ENCODE results near the gene FRMPD2.

The FRMPD2 gene

DNA sequence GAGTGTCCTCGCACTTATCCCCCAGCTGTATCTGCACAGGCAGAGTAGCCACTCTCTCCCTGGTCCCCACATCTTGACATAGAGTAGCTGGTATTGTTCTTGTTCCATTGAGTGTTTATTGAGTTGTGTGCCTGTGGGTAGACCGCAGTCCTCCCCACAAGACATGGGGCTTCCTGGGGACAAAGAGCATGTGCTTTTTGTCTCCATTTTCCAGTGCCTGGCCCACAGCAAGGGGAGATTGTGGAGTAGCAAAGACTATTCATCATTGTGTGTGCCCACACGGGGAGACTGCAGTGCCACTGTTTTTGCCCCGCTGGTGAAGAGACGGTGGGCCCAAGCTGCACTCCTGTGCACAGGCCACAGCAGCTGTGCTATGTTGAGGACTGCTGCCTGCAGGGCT lies 63.5 kb downstream of the FRMPD2 start:
- no peak overlapping the region for H3K4me3 ChIP-seq (ENCODE audit: control insufficient read depth, low read depth, low read length)
- no peak for TF ChIP-seq CTCF (IDR thresholded peaks at IDR 0.05; ENCODE audit: control insufficient read depth, insufficient read depth, low read depth, low read length, missing control alignments)
- no peak for DNase-seq (ENCODE audit: low read depth)

- DNase-seq (ENCODE audit: low read depth) = no peak
- TF ChIP-seq CTCF (IDR thresholded peaks at IDR 0.05; ENCODE audit: control insufficient read depth, insufficient read depth, low read depth, low read length, missing control alignments) = no peak
- H3K4me3 ChIP-seq (ENCODE audit: control insufficient read depth, low read depth, low read length) = no peak overlapping the region
Observed at GRCh38 chr10:48210391-48210790, 64.1 kb downstream of the FRMPD2 start.

- TF ChIP-seq CTCF (IDR thresholded peaks at IDR 0.05; ENCODE audit: control insufficient read depth, insufficient read depth, low read depth, low read length, missing control alignments) = no peak
- DNase-seq (ENCODE audit: low read depth) = no peak
- H3K4me3 ChIP-seq (ENCODE audit: control insufficient read depth, low read depth, low read length) = no peak overlapping the region
Observed at GRCh38 chr10:48209241-48209640, 65.3 kb downstream of the FRMPD2 start.

GRCh38 chr10:48207853-48208252 lies 66.6 kb downstream of the FRMPD2 start:
- no peak for DNase-seq (ENCODE audit: low read depth)
- TF ChIP-seq CTCF (IDR thresholded peaks at IDR 0.05; ENCODE audit: control insufficient read depth, insufficient read depth, low read depth, low read length, missing control alignments) = no peak

GRCh38 chr10:48206482-48207250 lies 67.8 kb downstream of the FRMPD2 start:
- H3K4me3 ChIP-seq (ENCODE audit: control insufficient read depth, low read depth, low read length) = no peak overlapping the region
- DNase-seq (ENCODE audit: low read depth) = no peak
- no peak for TF ChIP-seq CTCF (IDR thresholded peaks at IDR 0.05; ENCODE audit: control insufficient read depth, insufficient read depth, low read depth, low read length, missing control alignments)

More at GRCh38 chr10:48207853-48208252, 66.6 kb downstream of the FRMPD2 start:
- H3K4me3 ChIP-seq (ENCODE audit: control insufficient read depth, low read depth, low read length) = no peak overlapping the region

DNA sequence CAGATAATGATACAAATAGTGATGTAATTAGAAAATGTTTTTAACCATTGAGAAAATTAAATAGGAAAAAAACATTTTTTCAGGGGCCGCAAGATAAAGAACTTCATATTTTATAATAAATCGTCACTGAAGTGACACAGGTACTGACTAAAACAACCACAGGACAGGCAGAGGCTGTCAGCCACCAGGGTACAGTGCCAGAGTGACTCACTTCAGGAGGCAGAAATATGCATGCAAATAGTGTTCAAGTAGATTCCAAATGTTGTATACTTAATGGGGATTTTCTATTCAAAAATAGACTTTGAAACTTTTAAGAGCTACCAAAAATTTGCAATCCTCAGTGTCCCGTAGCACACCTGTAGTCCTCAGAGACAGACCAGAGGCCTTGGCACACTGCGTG lies 68.6 kb downstream of the FRMPD2 start:
- TF ChIP-seq CTCF (IDR thresholded peaks at IDR 0.05; ENCODE audit: control insufficient read depth, insufficient read depth, low read depth, low read length, missing control alignments) = no peak
- H3K4me3 ChIP-seq (ENCODE audit: control insufficient read depth, low read depth, low read length) = no peak overlapping the region
- no peak for DNase-seq (ENCODE audit: low read depth)
